Panc1 (cell line): ENCODE measurements around the gene LIPC. TPM values are rescaled to one million over a fixed set of nuclear protein-coding genes. Genes with fewer than 3 reads are reported as not detected.

ENCODE experiments used
- ATAC-seq: fragments of 200-7000 bp; cut with Tn5 transposase; 2 replicates; pipeline ENCODE4 v1.9.1; 2020; ENCODE audit warnings: mild to moderate bottlenecking, moderate library complexity
- BruUV-seq: library from RNA; stranded (reverse); fragments of 400-500 nt; replicated peaks from 2 replicates; lab custom pipeline; 2021; lab: Mats Ljungman, UMichigan
- CTCF ChIA-PET: fragments of 300-600 bp; sonication (Branson Sonifier 250); formaldehyde crosslinking; loops from one replicate; lab custom pipeline; 2022; ENCODE audit warnings: antibody characterized with exemption; lab: Charles Lee
- POLR2A ChIA-PET: fragments of 300-600 bp; sonication (Branson Sonifier 250); formaldehyde crosslinking; loops from one replicate; lab custom pipeline; 2022; ENCODE audit warnings: antibody characterized with exemption; lab: Charles Lee
- DNase-seq: peaks from one replicate; pipeline ENCODE4 v3.0.0-alpha.2; 2010; ENCODE audit warnings: low read depth, low spot score
- H3K27ac ChIP-seq: 2 replicates; pipeline ENCODE4 v1.5.1; 2011; ENCODE audit warnings: mild to moderate bottlenecking, low read length, inconsistent platforms
- H3K27me3 ChIP-seq: fragments of 200-500 bp; sonication (Bioruptor generic); 2 replicates; pipeline ENCODE4 v1.6.0; 2014; ENCODE audit warnings: low read length, inconsistent platforms; ENCODE audit not compliant: control insufficient read depth, insufficient read depth
- H3K36me3 ChIP-seq: fragments of 200-500 bp; sonication (Bioruptor generic); 2 replicates; pipeline ENCODE4 v1.5.1; 2014; ENCODE audit warnings: inconsistent platforms, mild to moderate bottlenecking, low read length, moderate library complexity; ENCODE audit not compliant: control insufficient read depth, insufficient read depth
- H3K4me1 ChIP-seq: 2 replicates; pipeline ENCODE4 v1.5.1; 2011; ENCODE audit warnings: inconsistent platforms, mild to moderate bottlenecking, low read length, moderate library complexity; ENCODE audit not compliant: control insufficient read depth, insufficient read depth
- H3K4me3 ChIP-seq, 2 experiments: 2 replicates each; pipeline ENCODE4 v1.5.1; 2011 to 2012; ENCODE audit warnings: low read depth in 2 of 2, low read length in 2 of 2, mild to moderate bottlenecking in 2 of 2, inconsistent platforms in 1 of 2, moderate library complexity in 1 of 2
- H3K9me3 ChIP-seq: fragments of 200-500 bp; sonication (Bioruptor generic); 2 replicates; pipeline ENCODE4 v1.5.1; 2014; ENCODE audit warnings: low read depth, mild to moderate bottlenecking, inconsistent platforms, low read length, moderate library complexity; ENCODE audit not compliant: control insufficient read depth, insufficient read depth
- POLR2AphosphoS5 ChIP-seq: IDR thresholded peaks from 2 replicates; pipeline ENCODE4 v1.6.1; 2012; ENCODE audit warnings: mild to moderate bottlenecking, low read depth, low read length, moderate library complexity
- SIN3A ChIP-seq: IDR thresholded peaks from 2 replicates; pipeline ENCODE4 v1.6.1; 2012; ENCODE audit warnings: low read depth, mild to moderate bottlenecking, low read length, moderate library complexity, borderline replicate concordance; ENCODE audit not compliant: insufficient read depth
- TCF7L2 ChIP-seq: IDR thresholded peaks from 2 replicates; pipeline ENCODE4 v1.6.1; 2011; ENCODE audit warnings: mild to moderate bottlenecking, low read depth, low read length, inconsistent platforms
- in situ Hi-C: cut with HindIII; loops from 2 replicates; pipeline ENCODE4 v1.10.0; 2016; ENCODE audit warnings: low sequenced_read_pairs, low pct_unique_long_range_greater_than_20kb
- intact Hi-C: fragments of 100-400 bp; cut with micrococcal nuclease; formaldehyde crosslinking; loops from one replicate; pipeline ENCODE4 v1.10.0; 2022; ENCODE audit not compliant: unreplicated experiment
- total RNA-seq: library from RNA; stranded (reverse); gene quantifications from one replicate; pipeline ENCODE4 v1.2.1, GENCODE V29; 2021; ENCODE audit not compliant: unreplicated experiment
- TF ChIP-seq, protein P1 (sequence below), 2 experiments: IDR thresholded peaks; 2 replicates each; pipeline ENCODE4 v1.6.1; 2011 to 2012; ENCODE audit warnings: low read depth in 2 of 2, control low read depth in 1 of 2, low read length in 1 of 2, mild to moderate bottlenecking in 1 of 2, moderate library complexity in 1 of 2; ENCODE audit not compliant: insufficient read depth in 1 of 2
- TF ChIP-seq, protein P2 (sequence below): fragments of 450-650 bp; IDR thresholded peaks from 2 replicates; pipeline ENCODE4 v1.5.1; 2017; ENCODE audit warnings: mild to moderate bottlenecking

The LIPC gene
- total RNA-seq, 1 experiment from 2014 or later, result not detected

DNA sequence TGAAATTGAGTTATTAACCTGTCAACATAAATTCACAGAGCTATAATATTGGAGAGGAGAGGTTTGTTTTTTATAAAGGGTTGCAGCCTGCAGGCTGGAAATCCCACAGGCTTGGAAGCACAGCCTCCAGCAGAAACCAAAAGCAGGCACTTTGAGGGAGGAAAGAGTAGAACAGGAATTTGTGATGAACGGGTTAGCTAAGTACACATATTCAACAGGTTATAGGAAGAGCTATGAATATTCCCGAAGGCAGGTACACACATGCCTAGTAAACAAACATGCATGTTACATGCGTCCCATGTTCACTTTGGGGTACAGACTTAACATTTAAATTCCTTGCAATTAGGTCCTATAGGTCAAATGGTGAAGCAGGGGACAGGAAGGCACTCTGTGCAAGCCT is 25.9 kb upstream of the LIPC start:
- DNase-seq, result no peak
- Histone ChIP-seq H3K27me3 (peaks cover 2% of the 10 kb centered on the region; the same call in 1 of the 2 replicates), H3K36me3 (no peaks in the 10 kb centered on the region), H3K4me1 (no peaks in the 10 kb centered on the region), H3K4me3 (no peak overlapping the region), H3K9me3 (no peaks in the 10 kb centered on the region), H3K27ac (no peak overlapping the region)
- TF ChIP-seq TCF7L2, result no peak
- TF ChIP-seq, protein P1, sequence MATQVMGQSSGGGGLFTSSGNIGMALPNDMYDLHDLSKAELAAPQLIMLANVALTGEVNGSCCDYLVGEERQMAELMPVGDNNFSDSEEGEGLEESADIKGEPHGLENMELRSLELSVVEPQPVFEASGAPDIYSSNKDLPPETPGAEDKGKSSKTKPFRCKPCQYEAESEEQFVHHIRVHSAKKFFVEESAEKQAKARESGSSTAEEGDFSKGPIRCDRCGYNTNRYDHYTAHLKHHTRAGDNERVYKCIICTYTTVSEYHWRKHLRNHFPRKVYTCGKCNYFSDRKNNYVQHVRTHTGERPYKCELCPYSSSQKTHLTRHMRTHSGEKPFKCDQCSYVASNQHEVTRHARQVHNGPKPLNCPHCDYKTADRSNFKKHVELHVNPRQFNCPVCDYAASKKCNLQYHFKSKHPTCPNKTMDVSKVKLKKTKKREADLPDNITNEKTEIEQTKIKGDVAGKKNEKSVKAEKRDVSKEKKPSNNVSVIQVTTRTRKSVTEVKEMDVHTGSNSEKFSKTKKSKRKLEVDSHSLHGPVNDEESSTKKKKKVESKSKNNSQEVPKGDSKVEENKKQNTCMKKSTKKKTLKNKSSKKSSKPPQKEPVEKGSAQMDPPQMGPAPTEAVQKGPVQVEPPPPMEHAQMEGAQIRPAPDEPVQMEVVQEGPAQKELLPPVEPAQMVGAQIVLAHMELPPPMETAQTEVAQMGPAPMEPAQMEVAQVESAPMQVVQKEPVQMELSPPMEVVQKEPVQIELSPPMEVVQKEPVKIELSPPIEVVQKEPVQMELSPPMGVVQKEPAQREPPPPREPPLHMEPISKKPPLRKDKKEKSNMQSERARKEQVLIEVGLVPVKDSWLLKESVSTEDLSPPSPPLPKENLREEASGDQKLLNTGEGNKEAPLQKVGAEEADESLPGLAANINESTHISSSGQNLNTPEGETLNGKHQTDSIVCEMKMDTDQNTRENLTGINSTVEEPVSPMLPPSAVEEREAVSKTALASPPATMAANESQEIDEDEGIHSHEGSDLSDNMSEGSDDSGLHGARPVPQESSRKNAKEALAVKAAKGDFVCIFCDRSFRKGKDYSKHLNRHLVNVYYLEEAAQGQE (IDR thresholded peaks at IDR 0.05; ENCODE audit: insufficient read depth in 1 of 2, low read depth in 2 of 2, low read length in 1 of 2), result no peak
- no peak for TF ChIP-seq POLR2AphosphoS5
- TF ChIP-seq, protein P2, sequence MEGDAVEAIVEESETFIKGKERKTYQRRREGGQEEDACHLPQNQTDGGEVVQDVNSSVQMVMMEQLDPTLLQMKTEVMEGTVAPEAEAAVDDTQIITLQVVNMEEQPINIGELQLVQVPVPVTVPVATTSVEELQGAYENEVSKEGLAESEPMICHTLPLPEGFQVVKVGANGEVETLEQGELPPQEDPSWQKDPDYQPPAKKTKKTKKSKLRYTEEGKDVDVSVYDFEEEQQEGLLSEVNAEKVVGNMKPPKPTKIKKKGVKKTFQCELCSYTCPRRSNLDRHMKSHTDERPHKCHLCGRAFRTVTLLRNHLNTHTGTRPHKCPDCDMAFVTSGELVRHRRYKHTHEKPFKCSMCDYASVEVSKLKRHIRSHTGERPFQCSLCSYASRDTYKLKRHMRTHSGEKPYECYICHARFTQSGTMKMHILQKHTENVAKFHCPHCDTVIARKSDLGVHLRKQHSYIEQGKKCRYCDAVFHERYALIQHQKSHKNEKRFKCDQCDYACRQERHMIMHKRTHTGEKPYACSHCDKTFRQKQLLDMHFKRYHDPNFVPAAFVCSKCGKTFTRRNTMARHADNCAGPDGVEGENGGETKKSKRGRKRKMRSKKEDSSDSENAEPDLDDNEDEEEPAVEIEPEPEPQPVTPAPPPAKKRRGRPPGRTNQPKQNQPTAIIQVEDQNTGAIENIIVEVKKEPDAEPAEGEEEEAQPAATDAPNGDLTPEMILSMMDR, result no peak
- TF ChIP-seq SIN3A, result no peak
- no TSS peak for BruUV-seq
- ChIA-PET POLR2A (no interaction called here), CTCF (no interaction called here)
- intact Hi-C loops (no loop called here), in situ Hi-C loops (no loop called here)
- no peak for ATAC-seq

DNA sequence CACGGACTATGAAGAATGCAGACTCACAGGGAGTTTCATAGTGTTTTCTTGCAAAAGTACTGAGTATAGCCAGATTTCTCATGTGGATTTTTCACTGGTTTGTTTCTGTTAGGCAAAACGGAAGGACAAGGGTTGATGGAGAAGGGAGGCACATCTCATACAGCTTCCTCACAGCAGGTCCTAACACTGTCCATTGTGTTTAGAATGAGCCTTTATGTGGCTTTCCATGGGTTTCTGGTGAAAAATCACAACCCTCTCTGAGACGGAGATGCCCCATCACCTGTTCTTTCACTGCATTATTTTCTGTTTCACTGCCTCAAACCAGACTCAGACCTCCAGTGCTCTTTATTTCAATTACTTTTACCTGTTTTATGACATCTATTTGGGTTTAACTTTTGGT is 25.0 kb upstream of the LIPC start:
- ChIA-PET POLR2A (no interaction called here), CTCF (no interaction called here)
- H3K27ac ChIP-seq, result no peak overlapping the region
- TF ChIP-seq POLR2AphosphoS5 (no peak), TCF7L2 (no peak), SIN3A (no peak)
- TF ChIP-seq, protein P1 (IDR thresholded peaks at IDR 0.05; ENCODE audit: insufficient read depth in 1 of 2, low read depth in 2 of 2, low read length in 1 of 2), result no peak
- TF ChIP-seq, protein P2, result no peak
- ATAC-seq (no peak), DNase-seq (no peak)
- no TSS peak for BruUV-seq
- no peaks in the 10 kb centered on the region for H3K4me1 ChIP-seq
- H3K9me3 ChIP-seq, result no peaks in the 10 kb centered on the region
- in situ Hi-C loops (no loop called here), intact Hi-C loops (no loop called here)
- peaks cover 2% of the 10 kb centered on the region; the same call in 1 of the 2 replicates for H3K27me3 ChIP-seq
- H3K4me3 ChIP-seq, result no peak overlapping the region
- H3K36me3 ChIP-seq, result no peaks in the 10 kb centered on the region
